Heart right ventricle (tissue), 16 donors: ENCODE data around the gene C4BPA. TPM values are rescaled to one million over a fixed set of nuclear protein-coding genes. Genes with fewer than 3 reads are reported as not detected.

Source experiments
- ATAC-seq, 8 donors: fragments of 200-7000 bp; cut with Tn5 transposase; one replicate each; pipeline ENCODE4 v1.9.1; 2020; ENCODE audit warnings: mild to moderate bottlenecking in 8 of 8, moderate library complexity in 8 of 8, moderate number of reproducible peaks in 1 of 8
- DNase-seq, 2 donors: peaks; one replicate each; pipeline ENCODE4 v3.0.0-alpha.2; 2020
- H3K27ac ChIP-seq, 10 donors: fragments of 200-600 bp; sonication (generic) in 2 of 10; one replicate each; pipeline versions ENCODE4 v1.5.0 to v1.8.0; 2020 to 2022; ENCODE audit warnings: mild to moderate bottlenecking in 3 of 10
- H3K27me3 ChIP-seq, 7 donors: fragments of 200-600 bp; one replicate each; pipeline ENCODE4 v1.8.0; 2021 to 2022; ENCODE audit warnings: mild to moderate bottlenecking in 2 of 7
- H3K36me3 ChIP-seq, 9 donors: fragments of 200-600 bp; sonication (generic) in 1 of 9; one replicate each; pipeline versions ENCODE4 v1.5.0 to v1.8.0; 2020 to 2022; ENCODE audit warnings: mild to moderate bottlenecking in 2 of 9
- H3K4me1 ChIP-seq, 9 donors: fragments of 200-600 bp; sonication (generic) in 1 of 9; one replicate each; pipeline versions ENCODE4 v1.5.0 to v1.8.0; 2020 to 2022; ENCODE audit warnings: mild to moderate bottlenecking in 4 of 9
- H3K4me3 ChIP-seq, 10 donors: fragments of 200-600 bp; sonication (generic) in 2 of 10; one replicate each; pipeline versions ENCODE4 v1.5.0 to v1.8.0; 2020 to 2022; ENCODE audit warnings: mild to moderate bottlenecking in 7 of 10, moderate library complexity in 2 of 10
- H3K9me3 ChIP-seq, 11 donors: fragments of 200-600 bp in 10 of 11; sonication (generic) in 2 of 11; one replicate each; pipeline versions ENCODE4 v1.5.0 to v1.8.0; 2013 to 2022; ENCODE audit warnings: mild to moderate bottlenecking in 2 of 11, control low read depth in 1 of 11, moderate library complexity in 1 of 11
- WGBS, 2 donors: extraction: QIAGEN DNeasy Blood & Tissue Kit; methylation state at CpG; one replicate each; pipeline ENCODE4 v1.1.7; 2013; ENCODE audit warnings: inconsistent platforms in 1 of 2; 5-methylcytosine and 5-hydroxymethylcytosine counted together
- intact Hi-C, 10 donors: fragments of 100-400 bp; cut with DNase I; formaldehyde crosslinking; loops; one replicate each; pipeline versions ENCODE4 v1.11.1 to v1.14.2; 2022
- polyA plus RNA-seq, 2 donors: library from polyadenylated mRNA; stranded (reverse); fragments of 200-250 nt; gene quantifications; one replicate each; pipeline ENCODE4 v1.2.3, GENCODE V29; 2013
- total RNA-seq, 10 donors: library from RNA; stranded (reverse); fragmentation: NEBNext Ultra II Directional in 3 of 10; extraction: Animal tissue kit (Norgen Biotek cat#: 25700) in 3 of 10; gene quantifications; one replicate each; pipeline versions ENCODE4 v1.2.1 to v1.2.4, GENCODE V29; 2021 to 2023
- TF ChIP-seq, protein P1 (sequence below), 9 donors: fragments of 200-600 bp; sonication (generic) in 2 of 9; IDR thresholded peaks; one replicate each; pipeline versions ENCODE4 v1.5.0 to v1.8.0; 2021 to 2022; ENCODE audit warnings: antibody characterized with exemption in 9 of 9, mild to moderate bottlenecking in 5 of 9, moderate library complexity in 1 of 9
- donor health status: Arrhythmogenic right ventricular cardiomyopathy.
- donor health status: ischemic (EF 13 %, LVEDD 7.1; RV severe dilation, severe dysfunction).
- donor health status: healthy with polysubstance abuse.
- donor health status: DM: no; HTN: yes; CAD: no.
- donor health status: DM: no; HTN: no; CAD: no.
- donor health status: ischemic (EF 25% LVEDD 6.9; RV normal size, moderate dysfunction).
- donor health status: ischemic (EF 25% LVEDD 5.7; RV mildly dilated, moderate dysfunction).
- donor health status: healthy.
- donor health status: DM: yes; HTN: yes; CAD: no.
- donor health status: Ischemic cardiomyopathy.
- donor health status: ischemic (EF 35%, LVEDD 5.7; RV mildly dilated, moderate dysfunction).
- donor health status: nonischemic (EF 11% LVEDD 7.7; RV severe dilation, severe dysfunction).
- donor health status: DM: yes; HTN: yes; CAD: no.
- donor health status: PGD.
- donor health status: ischemic (EF 29% LVEDD 5.4; RV normal size, mild dysfunction).
- donor health status: nonischemic (EF 23%, LVEDD 6.1; RV moderate dilation, normal function).

The C4BPA gene
- total and polyA plus RNA-seq, 12 donors = not detected

- H3K27me3 ChIP-seq = no peaks in the 10 kb centered on the region
- peak overlapping the region in 1 of 10 donors; percentile 12 for H3K27ac ChIP-seq
- TF ChIP-seq, protein P1, sequence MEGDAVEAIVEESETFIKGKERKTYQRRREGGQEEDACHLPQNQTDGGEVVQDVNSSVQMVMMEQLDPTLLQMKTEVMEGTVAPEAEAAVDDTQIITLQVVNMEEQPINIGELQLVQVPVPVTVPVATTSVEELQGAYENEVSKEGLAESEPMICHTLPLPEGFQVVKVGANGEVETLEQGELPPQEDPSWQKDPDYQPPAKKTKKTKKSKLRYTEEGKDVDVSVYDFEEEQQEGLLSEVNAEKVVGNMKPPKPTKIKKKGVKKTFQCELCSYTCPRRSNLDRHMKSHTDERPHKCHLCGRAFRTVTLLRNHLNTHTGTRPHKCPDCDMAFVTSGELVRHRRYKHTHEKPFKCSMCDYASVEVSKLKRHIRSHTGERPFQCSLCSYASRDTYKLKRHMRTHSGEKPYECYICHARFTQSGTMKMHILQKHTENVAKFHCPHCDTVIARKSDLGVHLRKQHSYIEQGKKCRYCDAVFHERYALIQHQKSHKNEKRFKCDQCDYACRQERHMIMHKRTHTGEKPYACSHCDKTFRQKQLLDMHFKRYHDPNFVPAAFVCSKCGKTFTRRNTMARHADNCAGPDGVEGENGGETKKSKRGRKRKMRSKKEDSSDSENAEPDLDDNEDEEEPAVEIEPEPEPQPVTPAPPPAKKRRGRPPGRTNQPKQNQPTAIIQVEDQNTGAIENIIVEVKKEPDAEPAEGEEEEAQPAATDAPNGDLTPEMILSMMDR (IDR thresholded peaks at IDR 0.05) = no peak
- intact Hi-C loops = no loop called here
- ATAC-seq (peak in 1 of 8 donors; percentile 22), DNase-seq (no peak)
- H3K4me1 ChIP-seq = peaks cover 0 to 32% (median 0%) of the 10 kb centered on the region in 9 donors
- no peak overlapping the region for H3K4me3 ChIP-seq
- H3K9me3 ChIP-seq = peaks cover 0 to 30% (median 16%) of the 10 kb centered on the region in 11 donors
- H3K36me3 ChIP-seq = no peaks in the 10 kb centered on the region
These were observed 52.1 kb downstream of the C4BPA start for GRCh38 chr1:207156095-207156494.

GRCh38 chr1:207156826-207157225, 52.8 kb downstream of the C4BPA start:
- ATAC-seq (no peak), DNase-seq (no peak)
- TF ChIP-seq, protein P1 (IDR thresholded peaks at IDR 0.05) = no peak
- H3K4me3 ChIP-seq = no peak overlapping the region
- H3K4me1 ChIP-seq = peaks cover 0 to 32% (median 0%) of the 10 kb centered on the region in 9 donors
- H3K27ac ChIP-seq = peak overlapping the region in 1 of 10 donors; percentile 11
- WGBS, 2 donors = 85 to 89% methylated on average over 5 of the region's 5 CpGs
- H3K9me3 ChIP-seq = peaks cover 0 to 22% (median 12%) of the 10 kb centered on the region in 11 donors
- no peaks in the 10 kb centered on the region for H3K27me3 ChIP-seq
- no peaks in the 10 kb centered on the region for H3K36me3 ChIP-seq
- intact Hi-C loops = no loop called here

DNA sequence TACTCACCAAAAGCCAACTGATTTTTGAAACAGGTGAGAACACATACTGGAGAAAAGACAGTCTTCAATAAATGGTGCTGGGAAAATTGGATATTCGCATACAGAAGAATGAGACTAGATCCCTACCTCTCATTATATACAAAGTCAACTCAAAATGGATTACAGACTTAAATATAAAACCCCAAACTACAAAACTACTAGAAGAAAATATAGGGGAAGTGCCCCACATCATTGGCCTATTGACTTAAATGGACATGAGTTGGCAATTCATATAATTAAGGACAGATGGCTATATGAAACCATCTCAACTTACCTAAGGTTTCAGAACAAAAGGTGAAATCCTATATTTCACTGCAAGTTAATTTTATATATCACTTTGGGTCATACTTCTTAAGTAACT, 60.1 kb downstream of the C4BPA start:
- WGBS, 2 donors = 95 to 97% methylated on average over 1 of the region's 1 CpG

GRCh38 chr1:207172321-207172720, 68.3 kb downstream of the C4BPA start:
- no peak for DNase-seq
- TF ChIP-seq, protein P1 (IDR thresholded peaks at IDR 0.05) = no peak
- intact Hi-C loops = loop anchor here in 1 of 10 donors (10.0 kb wide), 1 partner anchor 232 kb away; no protein-coding TSS in a partner anchor
- ATAC-seq = no peak
- H3K4me3 ChIP-seq = no peak overlapping the region
- no peaks in the 10 kb centered on the region for H3K27me3 ChIP-seq
- WGBS, 2 donors = 66 to 67% methylated on average over 2 of the region's 2 CpGs
- no peaks in the 10 kb centered on the region for H3K36me3 ChIP-seq
- H3K27ac ChIP-seq = peak overlapping the region in 1 of 10 donors; percentile 78
- H3K4me1 ChIP-seq = peaks cover 0 to 17% (median 0%) of the 10 kb centered on the region in 9 donors
- peaks cover 0 to 6% (median 0%) of the 10 kb centered on the region in 11 donors for H3K9me3 ChIP-seq

More for the DNA sequence above, 60.1 kb downstream of the C4BPA start:
- Histone ChIP-seq H3K4me3 (no peak overlapping the region), H3K36me3 (no peaks in the 10 kb centered on the region), H3K27ac (no peak overlapping the region), H3K27me3 (no peaks in the 10 kb centered on the region), H3K4me1 (peaks cover 0 to 5% (median 0%) of the 10 kb centered on the region in 9 donors), H3K9me3 (peaks cover 0 to 5% (median 0%) of the 10 kb centered on the region in 11 donors)
- TF ChIP-seq, protein P1 (IDR thresholded peaks at IDR 0.05) = no peak
- DNase-seq (no peak), ATAC-seq (no peak)
- intact Hi-C loops = loop anchor here in 1 of 10 donors (10.0 kb wide), 1 partner anchor 61 kb away; no protein-coding TSS in a partner anchor
